ENCODE measurements around the gene MED15.
"Not testable (repeated sequence)": the region's sequence is repeated elsewhere in the genome, so short reads cannot be mapped to it uniquely, and the experiment has no call there.

MED15 gene

GRCh38 chr22:20589614-20590476 lies 82.4 kb downstream of the MED15 start:
- H3K36me3 ChIP-seq (ENCODE audit: control insufficient read depth, insufficient read depth, low read length) = peaks cover 32% of the 10 kb centered on the region
- no peak overlapping the region for H3K9ac ChIP-seq (ENCODE audit: low read length)
- no peaks in the 10 kb centered on the region for H3K9me3 ChIP-seq (ENCODE audit: control insufficient read depth, insufficient read depth, low read depth, low read length)
- no peaks in the 10 kb centered on the region for H3K27me3 ChIP-seq (ENCODE audit: control insufficient read depth, insufficient read depth, low read length)
- H3K27ac ChIP-seq (ENCODE audit: low read depth, low read length) = no peak overlapping the region
- H3K4me1 ChIP-seq (ENCODE audit: control insufficient read depth, insufficient read depth, low read length) = peaks cover 10% of the 10 kb centered on the region
- no peak overlapping the region for H3K4me3 ChIP-seq (ENCODE audit: low read depth, low read length)

GRCh38 chr22:20590477-20591294 lies 83.3 kb downstream of the MED15 start:
- H3K4me1 ChIP-seq (ENCODE audit: control insufficient read depth, insufficient read depth, low read length) = peaks cover 10% of the 10 kb centered on the region
- peaks cover 24% of the 10 kb centered on the region for H3K36me3 ChIP-seq (ENCODE audit: control insufficient read depth, insufficient read depth, low read length)
- no peak overlapping the region for H3K27ac ChIP-seq (ENCODE audit: low read depth, low read length)
- H3K27me3 ChIP-seq (ENCODE audit: control insufficient read depth, insufficient read depth, low read length) = no peaks in the 10 kb centered on the region
- no peak overlapping the region for H3K4me3 ChIP-seq (ENCODE audit: low read depth, low read length)
- H3K9me3 ChIP-seq (ENCODE audit: control insufficient read depth, insufficient read depth, low read depth, low read length) = no peaks in the 10 kb centered on the region
- H3K9ac ChIP-seq (ENCODE audit: low read length) = no peak overlapping the region

- Histone ChIP-seq H3K9ac (ENCODE audit: low read length) (no peak overlapping the region), H3K27ac (ENCODE audit: low read depth, low read length) (no peak overlapping the region), H3K36me3 (ENCODE audit: control insufficient read depth, insufficient read depth, low read length) (peaks cover 18% of the 10 kb centered on the region), H3K4me3 (ENCODE audit: low read depth, low read length) (no peak overlapping the region), H3K9me3 (ENCODE audit: control insufficient read depth, insufficient read depth, low read depth, low read length) (no peaks in the 10 kb centered on the region), H3K27me3 (ENCODE audit: control insufficient read depth, insufficient read depth, low read length) (no peaks in the 10 kb centered on the region), H3K4me1 (ENCODE audit: control insufficient read depth, insufficient read depth, low read length) (peaks cover 10% of the 10 kb centered on the region)
These were observed 83.9 kb downstream of the MED15 start for GRCh38 chr22:20591295-20591645.

- Histone ChIP-seq H3K9ac (ENCODE audit: low read length) (no peak overlapping the region), H3K27ac (ENCODE audit: low read depth, low read length) (no peak overlapping the region), H3K4me3 (ENCODE audit: low read depth, low read length) (no peak overlapping the region), H3K9me3 (ENCODE audit: control insufficient read depth, insufficient read depth, low read depth, low read length) (no peaks in the 10 kb centered on the region), H3K27me3 (ENCODE audit: control insufficient read depth, insufficient read depth, low read length) (no peaks in the 10 kb centered on the region), H3K4me1 (ENCODE audit: control insufficient read depth, insufficient read depth, low read length) (peaks cover 10% of the 10 kb centered on the region), H3K36me3 (ENCODE audit: control insufficient read depth, insufficient read depth, low read length) (peaks cover 13% of the 10 kb centered on the region)
These were observed 84.4 kb downstream of the MED15 start for GRCh38 chr22:20591660-20592310.

- H3K27me3 ChIP-seq (ENCODE audit: control insufficient read depth, insufficient read depth, low read length); H3K4me3 ChIP-seq (ENCODE audit: low read depth, low read length); H3K27ac ChIP-seq (ENCODE audit: low read depth, low read length); H3K9me3 ChIP-seq (ENCODE audit: control insufficient read depth, insufficient read depth, low read depth, low read length); H3K9ac ChIP-seq (ENCODE audit: low read length); H3K36me3 ChIP-seq (ENCODE audit: control insufficient read depth, insufficient read depth, low read length): not testable (repeated sequence)
- H3K4me1 ChIP-seq (ENCODE audit: control insufficient read depth, insufficient read depth, low read length) = peaks cover 10% of the 10 kb centered on the region
These were observed 86.6 kb downstream of the MED15 start for GRCh38 chr22:20594038-20594437.

- not testable (repeated sequence) for H3K27me3 ChIP-seq (ENCODE audit: control insufficient read depth, insufficient read depth, low read length); H3K4me3 ChIP-seq (ENCODE audit: low read depth, low read length); H3K9ac ChIP-seq (ENCODE audit: low read length); H3K9me3 ChIP-seq (ENCODE audit: control insufficient read depth, insufficient read depth, low read depth, low read length); H3K27ac ChIP-seq (ENCODE audit: low read depth, low read length); H3K36me3 ChIP-seq (ENCODE audit: control insufficient read depth, insufficient read depth, low read length)
- H3K4me1 ChIP-seq (ENCODE audit: control insufficient read depth, insufficient read depth, low read length) = peaks cover 10% of the 10 kb centered on the region
These were observed 87.1 kb downstream of the MED15 start for GRCh38 chr22:20594486-20594885.

GRCh38 chr22:20595461-20595860 lies 88.1 kb downstream of the MED15 start:
- H3K27me3 ChIP-seq (ENCODE audit: control insufficient read depth, insufficient read depth, low read length) = no peaks in the 10 kb centered on the region
- peaks cover 10% of the 10 kb centered on the region for H3K4me1 ChIP-seq (ENCODE audit: control insufficient read depth, insufficient read depth, low read length)
- no peaks in the 10 kb centered on the region for H3K36me3 ChIP-seq (ENCODE audit: control insufficient read depth, insufficient read depth, low read length)
- no peak overlapping the region for H3K4me3 ChIP-seq (ENCODE audit: low read depth, low read length)
- no peaks in the 10 kb centered on the region for H3K9me3 ChIP-seq (ENCODE audit: control insufficient read depth, insufficient read depth, low read depth, low read length)
- H3K9ac ChIP-seq (ENCODE audit: low read length) = no peak overlapping the region
- no peak overlapping the region for H3K27ac ChIP-seq (ENCODE audit: low read depth, low read length)

- Histone ChIP-seq H3K27ac (ENCODE audit: low read depth, low read length) (no peak overlapping the region), H3K4me1 (ENCODE audit: control insufficient read depth, insufficient read depth, low read length) (no peaks in the 10 kb centered on the region), H3K36me3 (ENCODE audit: control insufficient read depth, insufficient read depth, low read length) (no peaks in the 10 kb centered on the region), H3K9me3 (ENCODE audit: control insufficient read depth, insufficient read depth, low read depth, low read length) (no peaks in the 10 kb centered on the region), H3K27me3 (ENCODE audit: control insufficient read depth, insufficient read depth, low read length) (no peaks in the 10 kb centered on the region), H3K9ac (ENCODE audit: low read length) (no peak overlapping the region), H3K4me3 (ENCODE audit: low read depth, low read length) (no peak overlapping the region)
These were observed 91.7 kb downstream of the MED15 start for GRCh38 chr22:20599117-20599516.

- no peak overlapping the region for H3K27ac ChIP-seq (ENCODE audit: low read depth, low read length)
- H3K4me3 ChIP-seq (ENCODE audit: low read depth, low read length) = no peak overlapping the region
- H3K9me3 ChIP-seq (ENCODE audit: control insufficient read depth, insufficient read depth, low read depth, low read length) = no peaks in the 10 kb centered on the region
- no peak overlapping the region for H3K9ac ChIP-seq (ENCODE audit: low read length)
- no peaks in the 10 kb centered on the region for H3K36me3 ChIP-seq (ENCODE audit: control insufficient read depth, insufficient read depth, low read length)
- H3K4me1 ChIP-seq (ENCODE audit: control insufficient read depth, insufficient read depth, low read length) = no peaks in the 10 kb centered on the region
- H3K27me3 ChIP-seq (ENCODE audit: control insufficient read depth, insufficient read depth, low read length) = no peaks in the 10 kb centered on the region
These were observed 92.8 kb downstream of the MED15 start for GRCh38 chr22:20600137-20600673.

GRCh38 chr22:20601308-20601707 lies 93.9 kb downstream of the MED15 start:
- no peaks in the 10 kb centered on the region for H3K9me3 ChIP-seq (ENCODE audit: control insufficient read depth, insufficient read depth, low read depth, low read length)
- no peak overlapping the region for H3K9ac ChIP-seq (ENCODE audit: low read length)
- H3K27ac ChIP-seq (ENCODE audit: low read depth, low read length) = no peak overlapping the region
- H3K4me1 ChIP-seq (ENCODE audit: control insufficient read depth, insufficient read depth, low read length) = peaks cover 5% of the 10 kb centered on the region; the same call in 1 of the 2 replicates
- H3K27me3 ChIP-seq (ENCODE audit: control insufficient read depth, insufficient read depth, low read length) = no peaks in the 10 kb centered on the region
- H3K4me3 ChIP-seq (ENCODE audit: low read depth, low read length) = no peak overlapping the region
- H3K36me3 ChIP-seq (ENCODE audit: control insufficient read depth, insufficient read depth, low read length) = no peaks in the 10 kb centered on the region

Measured in HUES6 (cell line).